Upper lobe of right lung (tissue), 1 donor: ENCODE data around the gene ULBP3. TPM values are rescaled to one million over a fixed set of nuclear protein-coding genes. Genes with fewer than 3 reads are reported as not detected.

Experiments
- ATAC-seq: fragments of 200-7000 bp; cut with Tn5 transposase; one replicate; pipeline ENCODE4 v1.9.1; 2020; ENCODE audit warnings: mild to moderate bottlenecking, moderate library complexity
- DNase-seq: peaks from one replicate; pipeline ENCODE4 v3.0.0-alpha.2; 2020
- H3K27ac ChIP-seq: fragments of 200-600 bp; one replicate; pipeline ENCODE4 v1.8.0; 2022
- H3K27me3 ChIP-seq: fragments of 200-600 bp; one replicate; pipeline ENCODE4 v1.8.0; 2022; ENCODE audit warnings: mild to moderate bottlenecking
- H3K36me3 ChIP-seq: fragments of 200-600 bp; one replicate; pipeline ENCODE4 v1.8.0; 2022
- H3K4me1 ChIP-seq: fragments of 200-600 bp; one replicate; pipeline ENCODE4 v1.8.0; 2022
- H3K4me3 ChIP-seq: fragments of 200-600 bp; one replicate; pipeline ENCODE4 v1.8.0; 2022; ENCODE audit warnings: mild to moderate bottlenecking
- H3K9me3 ChIP-seq: fragments of 200-600 bp; one replicate; pipeline ENCODE4 v1.8.0; 2022
- intact Hi-C: fragments of 100-400 bp; cut with DNase I; formaldehyde crosslinking; loops from one replicate; pipeline ENCODE4 v1.11.0; 2022
- total RNA-seq: library from RNA; stranded (reverse); fragmentation: NEBNext Ultra II Directional; extraction: Animal tissue kit (Norgen Biotek cat#: 25700); gene quantifications from one replicate; pipeline ENCODE4 v1.2.1, GENCODE V29; 2021
- TF ChIP-seq, protein P1 (sequence below): fragments of 200-600 bp; IDR thresholded peaks from one replicate; pipeline ENCODE4 v1.8.0; 2022; ENCODE audit warnings: antibody characterized with exemption
- donor health status: DM: no; HTN: yes; CAD: no; lungs with severe emphysema.

Gene ULBP3
- total RNA-seq, 1 donor from 2014 or later, result 3.8 TPM

DNA sequence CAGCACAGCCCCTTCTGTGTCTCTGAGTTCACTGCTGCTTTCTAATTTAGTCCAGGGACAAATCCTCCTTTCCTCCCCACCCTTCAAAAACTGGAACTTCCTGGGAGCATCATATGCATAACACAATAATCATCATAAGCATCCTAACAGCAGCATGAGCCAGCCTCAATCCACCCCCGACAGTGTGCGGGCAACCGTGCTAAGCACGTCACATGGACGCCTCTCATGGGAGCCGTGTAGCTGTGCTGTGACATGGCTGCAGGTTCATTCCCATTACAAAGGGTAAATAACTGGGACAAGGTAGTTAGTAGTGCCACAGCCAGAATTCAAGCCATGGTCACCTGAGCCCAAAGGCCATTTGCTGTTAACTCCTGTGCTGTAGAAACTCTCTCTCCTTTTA lies 24.5 kb upstream of the ULBP3 start:
- TF ChIP-seq, protein P1, sequence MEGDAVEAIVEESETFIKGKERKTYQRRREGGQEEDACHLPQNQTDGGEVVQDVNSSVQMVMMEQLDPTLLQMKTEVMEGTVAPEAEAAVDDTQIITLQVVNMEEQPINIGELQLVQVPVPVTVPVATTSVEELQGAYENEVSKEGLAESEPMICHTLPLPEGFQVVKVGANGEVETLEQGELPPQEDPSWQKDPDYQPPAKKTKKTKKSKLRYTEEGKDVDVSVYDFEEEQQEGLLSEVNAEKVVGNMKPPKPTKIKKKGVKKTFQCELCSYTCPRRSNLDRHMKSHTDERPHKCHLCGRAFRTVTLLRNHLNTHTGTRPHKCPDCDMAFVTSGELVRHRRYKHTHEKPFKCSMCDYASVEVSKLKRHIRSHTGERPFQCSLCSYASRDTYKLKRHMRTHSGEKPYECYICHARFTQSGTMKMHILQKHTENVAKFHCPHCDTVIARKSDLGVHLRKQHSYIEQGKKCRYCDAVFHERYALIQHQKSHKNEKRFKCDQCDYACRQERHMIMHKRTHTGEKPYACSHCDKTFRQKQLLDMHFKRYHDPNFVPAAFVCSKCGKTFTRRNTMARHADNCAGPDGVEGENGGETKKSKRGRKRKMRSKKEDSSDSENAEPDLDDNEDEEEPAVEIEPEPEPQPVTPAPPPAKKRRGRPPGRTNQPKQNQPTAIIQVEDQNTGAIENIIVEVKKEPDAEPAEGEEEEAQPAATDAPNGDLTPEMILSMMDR, result no peak
- H3K9me3 ChIP-seq, result no peaks in the 10 kb centered on the region
- no peak overlapping the region for H3K4me3 ChIP-seq
- intact Hi-C loops, result no loop called here
- ATAC-seq (no peak), DNase-seq (no peak)
- no peaks in the 10 kb centered on the region for H3K27me3 ChIP-seq
- no peaks in the 10 kb centered on the region for H3K36me3 ChIP-seq
- H3K27ac ChIP-seq, result no peak overlapping the region
- no peaks in the 10 kb centered on the region for H3K4me1 ChIP-seq

DNA sequence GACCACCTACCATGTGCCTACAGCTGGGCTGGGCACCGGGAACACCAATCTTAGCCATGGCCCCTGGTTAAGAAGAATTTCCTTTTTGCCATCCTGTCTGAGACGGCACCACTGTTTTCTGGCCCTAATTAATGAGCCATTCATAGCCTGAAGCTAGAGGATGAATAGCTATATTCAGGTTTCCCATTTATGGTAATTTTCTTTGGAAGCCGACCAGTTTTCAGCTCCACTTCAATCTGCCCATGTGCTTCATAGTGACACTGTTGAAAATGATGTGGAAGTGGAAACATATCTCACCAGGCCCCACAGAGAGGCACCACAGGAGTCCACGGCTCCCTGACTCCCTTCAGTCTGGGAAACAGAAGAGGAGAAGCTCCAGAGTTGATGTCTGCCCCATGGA lies 22.6 kb upstream of the ULBP3 start:
- TF ChIP-seq, protein P1, result no peak
- Histone ChIP-seq H3K27me3 (no peaks in the 10 kb centered on the region), H3K27ac (no peak overlapping the region), H3K36me3 (no peaks in the 10 kb centered on the region), H3K4me3 (no peak overlapping the region), H3K4me1 (no peaks in the 10 kb centered on the region), H3K9me3 (no peaks in the 10 kb centered on the region)
- intact Hi-C loops, result no loop called here
- ATAC-seq (no peak), DNase-seq (no peak)

DNA sequence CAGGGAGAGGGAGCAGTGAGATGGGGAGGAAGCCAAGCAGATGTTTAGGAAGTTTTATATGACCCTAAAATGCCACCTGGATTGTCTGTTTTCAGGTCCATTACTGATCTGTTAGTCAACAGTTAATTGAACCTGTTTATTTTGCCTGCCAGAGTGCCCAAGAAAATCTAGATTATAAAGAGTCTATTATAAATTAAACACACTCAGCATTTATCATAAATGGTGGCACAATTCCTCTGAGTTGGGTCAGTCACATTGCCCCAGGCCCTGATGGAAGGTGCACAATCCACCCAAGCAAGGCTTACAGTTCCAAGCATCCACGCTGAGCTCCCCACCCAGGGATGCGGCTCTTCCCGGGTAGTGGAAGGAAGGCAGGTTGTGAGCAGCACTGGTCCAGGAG lies 21.4 kb upstream of the ULBP3 start:
- no peak overlapping the region for H3K4me3 ChIP-seq
- DNase-seq (no peak), ATAC-seq (no peak)
- no peaks in the 10 kb centered on the region for H3K9me3 ChIP-seq
- no peaks in the 10 kb centered on the region for H3K27me3 ChIP-seq
- intact Hi-C loops, result no loop called here
- no peaks in the 10 kb centered on the region for H3K4me1 ChIP-seq
- no peaks in the 10 kb centered on the region for H3K36me3 ChIP-seq
- no peak overlapping the region for H3K27ac ChIP-seq
- TF ChIP-seq, protein P1, result no peak

DNA sequence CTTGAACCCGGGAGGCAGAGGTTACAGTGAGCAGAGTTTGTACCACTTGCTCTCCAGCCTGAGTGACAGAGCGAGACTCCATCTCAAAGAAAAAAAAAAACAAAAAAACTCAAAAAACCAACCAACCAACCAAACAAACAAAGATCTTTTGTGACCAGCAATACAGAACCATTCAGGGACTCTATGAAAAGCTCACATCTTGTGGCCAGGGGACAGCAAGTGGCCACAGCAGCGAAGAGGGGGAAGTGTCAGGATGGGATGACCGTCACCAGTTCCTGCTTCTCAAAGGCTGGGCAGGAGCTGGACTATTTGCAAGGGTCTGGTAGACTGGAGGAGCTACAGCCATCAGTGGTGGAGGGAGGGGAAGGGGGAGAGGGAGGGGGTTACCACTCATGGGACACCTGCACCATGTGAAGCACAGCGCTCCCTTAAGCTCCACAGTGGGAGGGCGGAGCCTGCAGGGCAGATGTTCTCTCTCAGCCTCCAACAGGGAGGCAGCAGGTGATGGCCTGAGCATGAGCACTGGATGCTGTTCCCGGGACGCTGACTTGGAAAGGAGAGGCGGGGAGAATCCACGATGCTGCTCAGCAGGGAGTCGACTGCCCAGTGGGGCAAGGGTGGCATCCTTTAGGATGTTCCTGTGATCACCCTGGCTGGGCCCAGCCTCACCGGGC lies 19.7 kb upstream of the ULBP3 start:
- Histone ChIP-seq H3K36me3 (no peaks in the 10 kb centered on the region), H3K9me3 (no peaks in the 10 kb centered on the region), H3K27ac (no peak overlapping the region), H3K4me1 (no peaks in the 10 kb centered on the region), H3K4me3 (no peak overlapping the region), H3K27me3 (no peaks in the 10 kb centered on the region)
- TF ChIP-seq, protein P1, result no peak
- peak; percentile 24 for ATAC-seq
- no peak for DNase-seq
- intact Hi-C loops, result no loop called here

DNA sequence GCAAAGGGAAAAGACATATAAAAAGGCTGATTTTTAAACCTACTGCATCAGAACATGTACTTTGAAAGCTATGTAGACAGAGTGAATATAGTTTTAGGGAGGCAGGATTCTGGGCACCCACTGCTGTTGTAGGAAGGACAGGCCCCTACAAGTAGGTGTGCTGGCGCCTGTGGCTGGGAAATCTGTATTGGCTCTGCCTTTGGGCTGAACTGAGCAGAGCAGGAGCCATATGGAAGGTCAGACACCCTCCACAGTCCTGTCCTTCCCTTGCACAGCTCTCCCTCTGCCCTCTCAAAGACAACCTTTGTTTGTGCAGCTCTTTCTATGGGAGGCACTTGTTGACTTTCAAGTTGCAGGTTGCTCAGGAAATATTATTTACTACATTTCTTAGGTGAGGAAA lies 18.4 kb upstream of the ULBP3 start:
- Histone ChIP-seq H3K9me3 (no peaks in the 10 kb centered on the region), H3K27me3 (no peaks in the 10 kb centered on the region), H3K36me3 (no peaks in the 10 kb centered on the region), H3K4me3 (no peak overlapping the region), H3K4me1 (no peaks in the 10 kb centered on the region), H3K27ac (no peak overlapping the region)
- intact Hi-C loops, result no loop called here
- TF ChIP-seq, protein P1, result no peak
- no peak for DNase-seq
- ATAC-seq, result no peak

DNA sequence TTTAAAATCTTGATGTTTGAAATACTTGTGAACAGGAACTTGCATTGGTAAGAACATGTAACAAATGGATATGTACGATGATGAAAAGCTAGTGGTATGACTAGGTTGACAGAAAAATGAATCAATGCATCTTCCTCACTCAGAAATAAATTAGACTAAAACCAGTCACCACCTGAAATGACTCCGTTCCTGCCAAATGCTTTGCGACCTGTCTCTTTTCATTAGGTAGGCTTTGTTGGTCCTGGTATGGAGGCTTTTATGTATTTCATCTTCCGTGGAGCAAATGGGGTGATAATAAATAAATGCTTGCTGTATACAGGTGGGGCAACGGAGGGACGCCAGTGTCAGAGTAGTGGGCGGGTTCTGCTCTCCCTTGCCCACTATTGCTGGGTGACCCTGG lies 17.1 kb upstream of the ULBP3 start:
- Histone ChIP-seq H3K27me3 (no peaks in the 10 kb centered on the region), H3K36me3 (no peaks in the 10 kb centered on the region), H3K9me3 (no peaks in the 10 kb centered on the region), H3K27ac (no peak overlapping the region), H3K4me3 (no peak overlapping the region), H3K4me1 (no peaks in the 10 kb centered on the region)
- TF ChIP-seq, protein P1, result no peak
- intact Hi-C loops, result no loop called here
- ATAC-seq (no peak), DNase-seq (no peak)
